HFFc6 (cell line): Measurements from ENCODE around the gene SVBP. TPM values are rescaled to one million over a fixed set of nuclear protein-coding genes. Genes with fewer than 3 reads are reported as not detected.
A peak's percentile ranks its signal among the peaks of the same experiment; 100 is the strongest.

Experiments
- DNase-seq: peaks from one replicate; pipeline ENCODE4 v3.0.0-alpha.2; 2018
- H3K27ac Mint-ChIP-seq: 2 replicates; pipeline ENCODE4 v1.8.0; 2020; ENCODE audit warnings: mild to moderate bottlenecking, mixed read lengths
- H3K27me3 Mint-ChIP-seq: 2 replicates; pipeline ENCODE4 v1.8.0; 2021; ENCODE audit warnings: mild to moderate bottlenecking, moderate library complexity, mixed read lengths; ENCODE audit not compliant: insufficient read depth
- H3K36me3 Mint-ChIP-seq: 2 replicates; pipeline ENCODE4 v1.8.0; 2021; ENCODE audit warnings: low read depth, mixed read lengths
- H3K4me1 Mint-ChIP-seq: 2 replicates; pipeline ENCODE4 v1.8.0; 2020; ENCODE audit warnings: low read depth, mixed read lengths
- H3K4me3 Mint-ChIP-seq: 2 replicates; pipeline ENCODE4 v1.8.0; 2020; ENCODE audit warnings: mild to moderate bottlenecking, moderate library complexity, mixed read lengths
- H3K9me3 Mint-ChIP-seq: 2 replicates; pipeline ENCODE4 v1.8.0; 2020; ENCODE audit warnings: mild to moderate bottlenecking, mixed read lengths
- total RNA-seq, 6 experiments: library from RNA; stranded (reverse); fragmentation: NEBNext Ultra II Directional; extraction: Animal tissue kit (Norgen Biotek cat#: 25700); gene quantifications; 2 replicates in 1 of 6; 3 replicates in 5 of 6; pipeline ENCODE4 v1.2.3, GENCODE V29; 2021
- TF ChIP-seq, protein P1 (sequence below): fragments of 200-600 bp; sonication (generic); IDR thresholded peaks from 2 replicates; pipeline ENCODE4 v1.5.0; 2021; ENCODE audit warnings: antibody characterized with exemption, mild to moderate bottlenecking

Gene SVBP
- total RNA-seq, 6 experiments from 2014 or later = 9.6 to 17.8 (median 14.7) TPM

DNA sequence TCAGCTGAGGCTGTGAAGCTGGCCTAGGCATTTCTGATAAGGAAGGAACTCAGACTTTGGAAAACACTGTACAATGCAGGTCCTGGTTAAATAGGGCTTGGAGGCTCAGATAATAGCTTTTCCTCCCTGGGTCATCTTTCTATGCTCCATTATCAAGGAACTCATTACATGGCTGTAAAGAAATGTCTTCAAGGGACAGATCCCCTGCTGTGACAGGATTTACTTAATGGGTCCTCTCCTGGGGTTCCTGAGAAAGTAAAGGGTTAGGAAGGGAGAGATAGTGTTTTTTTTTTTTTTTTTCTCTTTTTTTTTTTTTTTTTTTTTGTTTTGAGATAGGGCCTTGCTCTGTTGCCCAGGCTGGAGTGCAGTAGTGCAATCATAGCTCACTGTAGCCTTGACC is 14.1 kb upstream of the SVBP start:
- H3K9me3 Mint-ChIP-seq = no peaks in the 10 kb centered on the region
- no peaks in the 10 kb centered on the region for H3K4me1 Mint-ChIP-seq
- no peaks in the 10 kb centered on the region for H3K27me3 Mint-ChIP-seq
- H3K36me3 Mint-ChIP-seq = peaks cover 15% of the 10 kb centered on the region
- no peak overlapping the region for H3K4me3 Mint-ChIP-seq
- H3K27ac Mint-ChIP-seq = no peak overlapping the region
- TF ChIP-seq, protein P1, sequence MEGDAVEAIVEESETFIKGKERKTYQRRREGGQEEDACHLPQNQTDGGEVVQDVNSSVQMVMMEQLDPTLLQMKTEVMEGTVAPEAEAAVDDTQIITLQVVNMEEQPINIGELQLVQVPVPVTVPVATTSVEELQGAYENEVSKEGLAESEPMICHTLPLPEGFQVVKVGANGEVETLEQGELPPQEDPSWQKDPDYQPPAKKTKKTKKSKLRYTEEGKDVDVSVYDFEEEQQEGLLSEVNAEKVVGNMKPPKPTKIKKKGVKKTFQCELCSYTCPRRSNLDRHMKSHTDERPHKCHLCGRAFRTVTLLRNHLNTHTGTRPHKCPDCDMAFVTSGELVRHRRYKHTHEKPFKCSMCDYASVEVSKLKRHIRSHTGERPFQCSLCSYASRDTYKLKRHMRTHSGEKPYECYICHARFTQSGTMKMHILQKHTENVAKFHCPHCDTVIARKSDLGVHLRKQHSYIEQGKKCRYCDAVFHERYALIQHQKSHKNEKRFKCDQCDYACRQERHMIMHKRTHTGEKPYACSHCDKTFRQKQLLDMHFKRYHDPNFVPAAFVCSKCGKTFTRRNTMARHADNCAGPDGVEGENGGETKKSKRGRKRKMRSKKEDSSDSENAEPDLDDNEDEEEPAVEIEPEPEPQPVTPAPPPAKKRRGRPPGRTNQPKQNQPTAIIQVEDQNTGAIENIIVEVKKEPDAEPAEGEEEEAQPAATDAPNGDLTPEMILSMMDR = no peak
- no peak for DNase-seq

DNA sequence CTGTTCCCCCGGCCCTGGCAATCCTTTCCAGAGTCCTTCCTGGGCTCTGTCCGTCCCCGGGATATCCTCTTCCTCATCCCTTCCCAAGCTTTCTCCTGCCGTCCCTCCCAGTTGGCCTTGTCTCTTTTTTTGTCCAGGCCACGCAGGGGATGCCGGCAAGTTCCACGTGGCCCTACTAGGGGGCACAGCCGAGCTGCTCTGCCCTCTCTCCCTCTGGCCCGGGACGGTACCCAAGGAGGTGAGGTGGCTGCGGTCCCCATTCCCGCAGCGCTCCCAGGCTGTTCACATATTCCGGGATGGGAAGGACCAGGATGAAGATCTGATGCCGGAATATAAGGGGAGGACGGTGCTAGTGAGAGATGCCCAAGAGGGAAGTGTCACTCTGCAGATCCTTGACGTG is 13.4 kb upstream of the SVBP start:
- no peaks in the 10 kb centered on the region for H3K4me1 Mint-ChIP-seq
- no peak for DNase-seq
- TF ChIP-seq, protein P1 = no peak
- no peaks in the 10 kb centered on the region for H3K27me3 Mint-ChIP-seq
- H3K36me3 Mint-ChIP-seq = peaks cover 8% of the 10 kb centered on the region
- no peaks in the 10 kb centered on the region for H3K9me3 Mint-ChIP-seq
- H3K4me3 Mint-ChIP-seq = no peak overlapping the region
- no peak overlapping the region for H3K27ac Mint-ChIP-seq

DNA sequence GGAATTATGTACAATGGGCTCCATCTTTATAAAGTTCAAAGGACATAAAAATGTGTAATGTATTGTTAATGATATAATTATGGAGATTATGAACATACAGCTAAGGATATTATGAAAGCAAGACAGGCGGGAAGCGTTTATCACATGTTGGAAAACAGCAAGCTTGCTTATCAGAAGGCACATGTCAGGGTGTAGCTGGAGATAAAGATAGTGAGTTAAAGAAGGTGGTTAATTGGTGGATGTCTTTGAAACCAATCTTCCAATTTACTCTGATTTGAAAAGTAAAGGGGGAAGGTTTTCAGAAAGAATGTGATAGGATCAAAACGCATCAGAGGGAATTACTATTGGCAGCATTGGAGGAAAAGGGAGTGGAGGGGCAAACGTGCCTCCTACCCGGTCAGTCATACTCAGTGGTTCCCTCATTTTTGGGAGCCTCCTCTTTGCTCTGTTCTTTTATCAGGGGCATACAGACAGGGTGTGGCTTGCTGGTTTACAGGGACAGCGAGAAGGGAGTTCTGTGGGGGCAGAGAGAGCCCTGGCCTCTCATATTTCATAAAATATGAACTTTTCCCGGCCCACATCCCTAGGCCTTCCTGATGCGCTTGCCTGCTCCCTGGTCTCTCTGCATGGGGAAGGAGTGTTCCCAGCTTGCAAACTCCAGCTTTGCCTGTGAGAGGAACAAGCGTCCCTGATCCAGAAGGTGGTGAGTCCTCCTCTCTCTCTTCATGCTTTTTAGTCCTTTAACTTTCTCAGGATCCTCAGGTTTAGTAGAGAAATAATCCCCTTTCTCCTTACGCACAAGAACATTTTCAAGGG is 8.0 kb upstream of the SVBP start:
- Mint-ChIP-seq H3K4me3 (no peak overlapping the region), H3K4me1 (peaks cover 29% of the 10 kb centered on the region), H3K27me3 (no peaks in the 10 kb centered on the region; the same call in 1 of the 2 replicates), H3K27ac (no peak overlapping the region), H3K9me3 (no peaks in the 10 kb centered on the region), H3K36me3 (peaks cover 13% of the 10 kb centered on the region; the same call in 1 of the 2 replicates)
- no peak for DNase-seq
- TF ChIP-seq, protein P1 = no peak

DNA sequence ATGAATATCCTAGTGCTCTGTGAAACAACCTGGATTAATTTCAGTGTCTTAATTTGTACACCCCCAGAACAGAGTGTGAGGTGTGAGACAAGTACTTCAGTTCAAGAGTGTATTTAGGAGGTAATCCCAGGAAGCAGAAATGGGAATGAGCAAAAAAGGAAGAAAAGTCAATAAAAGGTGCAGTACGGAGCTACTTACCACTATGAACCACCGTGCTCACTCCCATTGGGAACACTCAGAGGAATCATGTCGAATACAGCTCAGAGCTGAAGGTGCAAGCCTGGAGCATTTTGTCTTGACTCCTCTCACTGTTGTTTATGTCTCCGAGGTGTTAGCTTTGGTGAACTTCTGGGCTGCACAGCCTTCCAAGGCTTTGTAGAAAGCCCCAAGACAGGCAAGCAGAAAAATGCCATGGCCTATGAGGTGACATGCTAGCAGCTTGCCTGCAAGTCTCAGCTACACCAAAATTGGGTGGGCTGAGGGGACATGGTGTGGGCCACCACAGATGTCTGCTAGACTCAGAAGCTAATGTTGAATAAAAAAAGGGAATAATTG is 7.4 kb upstream of the SVBP start:
- TF ChIP-seq, protein P1 = no peak
- Mint-ChIP-seq H3K27ac (no peak overlapping the region), H3K4me1 (peaks cover 35% of the 10 kb centered on the region), H3K4me3 (no peak overlapping the region), H3K27me3 (no peaks in the 10 kb centered on the region; the same call in 1 of the 2 replicates), H3K36me3 (peaks cover 13% of the 10 kb centered on the region; the same call in 1 of the 2 replicates), H3K9me3 (no peaks in the 10 kb centered on the region)
- DNase-seq = no peak

DNA sequence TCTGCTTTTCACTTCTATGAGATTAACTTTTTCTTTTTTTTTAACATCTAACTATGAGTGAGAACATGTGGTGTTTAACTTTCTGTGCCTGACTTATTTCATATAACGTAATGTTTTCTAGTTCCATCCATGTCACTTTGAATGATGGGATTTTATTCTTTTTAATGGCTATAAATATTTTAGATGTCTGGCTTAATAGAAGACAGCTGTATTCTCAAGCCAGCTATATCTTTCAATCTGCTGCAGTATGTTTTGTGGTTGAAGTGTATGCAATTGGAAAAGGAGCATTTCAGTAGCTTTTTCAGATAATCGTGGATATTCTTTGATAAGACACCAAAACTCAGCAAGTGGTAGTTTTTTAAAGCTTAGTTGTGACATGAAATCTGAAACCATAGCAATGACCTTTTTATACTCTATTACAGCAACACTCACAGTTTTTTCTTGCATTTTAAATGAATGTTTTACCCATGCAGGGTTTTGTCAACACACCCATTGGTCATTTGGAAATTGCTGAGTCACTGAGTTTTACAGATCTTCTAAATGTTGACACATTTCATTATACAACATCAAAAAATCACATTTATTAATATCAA is 5.7 kb upstream of the SVBP start:
- H3K27me3 Mint-ChIP-seq = no peaks in the 10 kb centered on the region; the same call in 1 of the 2 replicates
- H3K36me3 Mint-ChIP-seq = peaks cover 21% of the 10 kb centered on the region
- H3K4me1 Mint-ChIP-seq = peaks cover 45% of the 10 kb centered on the region
- peak overlapping the region; percentile 47 for H3K4me3 Mint-ChIP-seq
- no peaks in the 10 kb centered on the region for H3K9me3 Mint-ChIP-seq
- H3K27ac Mint-ChIP-seq = peak overlapping the region; percentile 83
- DNase-seq = peak; percentile 62
- TF ChIP-seq, protein P1 = no peak
